Activated T-helper 17 cell treated with anti-CD3 and anti-CD28 coated beads, Interleukin-2, amount 50 U/mL, for 72 hours (primary cell): Measurements from ENCODE around the gene CST1. TPM values are rescaled to one million over a fixed set of nuclear protein-coding genes. Genes with fewer than 3 reads are reported as not detected.

Experiments used
- ATAC-seq: fragments of 150-1000 bp; cut with Tn5 transposase; replicated peaks from 2 replicates; pipeline ENCODE4 v1.10.0; 2021; ENCODE audit warnings: mild to moderate bottlenecking, moderate library complexity
- H3K27ac Mint-ChIP-seq: one replicate; pipeline ENCODE4 v1.8.0; 2022; ENCODE audit warnings: mixed read lengths
- H3K27me3 Mint-ChIP-seq: one replicate; pipeline ENCODE4 v1.8.0; 2022; ENCODE audit warnings: mixed read lengths
- H3K36me3 Mint-ChIP-seq: one replicate; pipeline ENCODE4 v1.8.0; 2022; ENCODE audit warnings: low read depth, mild to moderate bottlenecking, mixed read lengths
- H3K4me1 Mint-ChIP-seq: one replicate; pipeline ENCODE4 v1.8.0; 2022; ENCODE audit warnings: mixed read lengths
- H3K4me3 Mint-ChIP-seq: one replicate; pipeline ENCODE4 v1.8.0; 2022; ENCODE audit warnings: mild to moderate bottlenecking, mixed read lengths
- H3K9me3 Mint-ChIP-seq: one replicate; pipeline ENCODE4 v1.8.0; 2022; ENCODE audit warnings: mixed read lengths
- total RNA-seq, 2 donors: library from RNA; stranded (reverse); gene quantifications; one replicate each; pipeline ENCODE4 v1.2.3, GENCODE V29; 2022

The CST1 gene
- total RNA-seq, 2 donors from 2014 or later: not detected

- no peak for ATAC-seq
- H3K36me3 Mint-ChIP-seq: no peaks in the 10 kb centered on the region
- H3K27me3 Mint-ChIP-seq: peaks cover 6% of the 10 kb centered on the region
- H3K9me3 Mint-ChIP-seq: no peaks in the 10 kb centered on the region
- H3K4me1 Mint-ChIP-seq: no peaks in the 10 kb centered on the region
- H3K27ac Mint-ChIP-seq: no peak overlapping the region
- H3K4me3 Mint-ChIP-seq: no peak overlapping the region
These were observed 44.8 kb downstream of the CST1 start for GRCh38 chr20:23705895-23706294.

GRCh38 chr20:23702021-23702420, 48.7 kb downstream of the CST1 start:
- no peak for ATAC-seq
- Mint-ChIP-seq H3K4me1 (no peaks in the 10 kb centered on the region), H3K4me3 (no peak overlapping the region), H3K27me3 (peaks cover 11% of the 10 kb centered on the region), H3K36me3 (no peaks in the 10 kb centered on the region), H3K27ac (no peak overlapping the region), H3K9me3 (no peaks in the 10 kb centered on the region)

- H3K27ac Mint-ChIP-seq: no peak overlapping the region
- no peaks in the 10 kb centered on the region for H3K36me3 Mint-ChIP-seq
- no peaks in the 10 kb centered on the region for H3K9me3 Mint-ChIP-seq
- H3K27me3 Mint-ChIP-seq: peaks cover 11% of the 10 kb centered on the region
- H3K4me3 Mint-ChIP-seq: no peak overlapping the region
- H3K4me1 Mint-ChIP-seq: no peaks in the 10 kb centered on the region
- ATAC-seq: no peak
These were observed 49.8 kb downstream of the CST1 start for GRCh38 chr20:23700931-23701330.

GRCh38 chr20:23697947-23698346, 52.8 kb downstream of the CST1 start:
- H3K27ac Mint-ChIP-seq: no peak overlapping the region
- no peak for ATAC-seq
- H3K4me3 Mint-ChIP-seq: no peak overlapping the region
- no peaks in the 10 kb centered on the region for H3K9me3 Mint-ChIP-seq
- no peaks in the 10 kb centered on the region for H3K36me3 Mint-ChIP-seq
- peaks cover 10% of the 10 kb centered on the region for H3K27me3 Mint-ChIP-seq
- H3K4me1 Mint-ChIP-seq: no peaks in the 10 kb centered on the region

Other genes starting within 250 kb of the CST1 start
- not detected for gene CST9L, start 182.5 kb downstream of the CST1 start, total RNA-seq
- not detected for gene CST9, start 145.0 kb downstream of the CST1 start, total RNA-seq
- not detected for gene CST3, start 113.0 kb downstream of the CST1 start, total RNA-seq
- gene CST4, start 61.9 kb downstream of the CST1 start, total RNA-seq: not detected
- not detected for gene CST2, start 75.8 kb upstream of the CST1 start, total RNA-seq
- gene CST5, start 128.8 kb upstream of the CST1 start, total RNA-seq: not detected
- not detected for gene GGTLC1, start 237.8 kb upstream of the CST1 start, total RNA-seq